Testis (tissue), 2 donors: ENCODE results near the gene ARHGAP20.

ENCODE experiments used
- CTCF ChIP-seq, 3 experiments: fragments of 450-650 bp in 2 of 3; fragments of 200-600 bp in 1 of 3; sonication (generic) in 1 of 3; IDR thresholded peaks; one replicate each; pipeline ENCODE4 v1.5.1; 2016 to 2019; ENCODE audit warnings: antibody characterized with exemption in 3 of 3, mild to moderate bottlenecking in 2 of 3, moderate library complexity in 1 of 3
- POLR2A ChIP-seq: fragments of 450-650 bp; IDR thresholded peaks from one replicate; pipeline ENCODE4 v1.6.1; 2017; ENCODE audit warnings: antibody characterized with exemption, mild to moderate bottlenecking, moderate library complexity

- TF ChIP-seq CTCF (IDR thresholded peaks at IDR 0.05) = no peak
- no peak for TF ChIP-seq POLR2A
Observed at GRCh38 chr11:110665689-110666465, 46.4 kb downstream of the ARHGAP20 start.
